Measurements from ENCODE around the gene TMEM74B.

DNA sequence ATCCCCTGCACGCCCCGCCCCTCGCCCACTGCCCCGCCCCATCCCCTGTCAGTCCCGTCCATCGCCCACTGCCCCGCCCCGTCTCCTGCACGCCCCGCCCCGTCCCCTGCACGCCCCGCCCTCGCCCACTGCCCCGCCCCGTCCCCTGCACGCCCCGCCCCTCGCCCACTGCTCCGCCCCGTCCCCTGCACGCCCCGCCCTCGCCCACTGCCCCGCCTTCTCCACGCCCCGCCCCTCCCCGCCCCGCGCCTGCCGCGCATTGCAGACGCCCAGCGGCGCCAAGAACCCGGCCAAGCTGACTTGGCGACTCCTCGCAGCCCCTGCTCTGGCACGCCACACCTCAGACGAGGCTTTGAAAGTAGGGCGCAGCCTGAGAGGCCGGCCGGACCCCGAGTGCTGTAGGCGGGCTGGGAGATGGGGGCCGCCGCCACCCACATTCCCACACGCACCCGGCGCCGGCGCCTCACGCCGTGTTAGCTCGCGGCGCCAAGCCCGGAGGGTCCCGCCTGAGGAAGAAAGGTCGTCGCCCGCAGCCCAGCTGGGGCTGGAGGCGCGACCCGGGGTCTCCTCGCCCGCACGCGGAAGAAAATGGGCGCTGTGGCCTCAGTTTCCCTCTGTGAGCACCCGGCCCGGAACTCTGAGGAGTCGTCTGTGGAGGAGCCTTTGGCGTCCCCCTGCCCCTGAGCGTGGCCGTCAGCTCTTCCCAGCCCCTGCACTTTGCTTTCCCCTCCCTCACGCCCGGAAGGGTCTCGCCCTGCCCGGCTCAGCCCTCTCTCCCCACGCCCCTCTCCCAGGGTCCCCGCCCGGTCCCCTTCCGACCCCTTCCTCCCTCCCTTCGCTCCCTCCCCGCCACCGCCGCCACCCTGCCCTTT, 41.2 kb upstream of the TMEM74B start, which contains the start of gene RAD21L1:
- TF ChIP-seq SIN3A (IDR thresholded peaks at IDR 0.05; ENCODE audit: borderline replicate concordance, insufficient read depth, low read depth, low read length) (0 out of 2 replicates have a peak, but pooled peaks have one; percentile 63), POLR2AphosphoS5 (IDR thresholded peaks at IDR 0.05; ENCODE audit: low read depth, low read length) (no peak)
- TF ChIP-seq, protein P1, sequence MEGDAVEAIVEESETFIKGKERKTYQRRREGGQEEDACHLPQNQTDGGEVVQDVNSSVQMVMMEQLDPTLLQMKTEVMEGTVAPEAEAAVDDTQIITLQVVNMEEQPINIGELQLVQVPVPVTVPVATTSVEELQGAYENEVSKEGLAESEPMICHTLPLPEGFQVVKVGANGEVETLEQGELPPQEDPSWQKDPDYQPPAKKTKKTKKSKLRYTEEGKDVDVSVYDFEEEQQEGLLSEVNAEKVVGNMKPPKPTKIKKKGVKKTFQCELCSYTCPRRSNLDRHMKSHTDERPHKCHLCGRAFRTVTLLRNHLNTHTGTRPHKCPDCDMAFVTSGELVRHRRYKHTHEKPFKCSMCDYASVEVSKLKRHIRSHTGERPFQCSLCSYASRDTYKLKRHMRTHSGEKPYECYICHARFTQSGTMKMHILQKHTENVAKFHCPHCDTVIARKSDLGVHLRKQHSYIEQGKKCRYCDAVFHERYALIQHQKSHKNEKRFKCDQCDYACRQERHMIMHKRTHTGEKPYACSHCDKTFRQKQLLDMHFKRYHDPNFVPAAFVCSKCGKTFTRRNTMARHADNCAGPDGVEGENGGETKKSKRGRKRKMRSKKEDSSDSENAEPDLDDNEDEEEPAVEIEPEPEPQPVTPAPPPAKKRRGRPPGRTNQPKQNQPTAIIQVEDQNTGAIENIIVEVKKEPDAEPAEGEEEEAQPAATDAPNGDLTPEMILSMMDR (IDR thresholded peaks at IDR 0.05) = no peak
- TF ChIP-seq, protein P2, sequence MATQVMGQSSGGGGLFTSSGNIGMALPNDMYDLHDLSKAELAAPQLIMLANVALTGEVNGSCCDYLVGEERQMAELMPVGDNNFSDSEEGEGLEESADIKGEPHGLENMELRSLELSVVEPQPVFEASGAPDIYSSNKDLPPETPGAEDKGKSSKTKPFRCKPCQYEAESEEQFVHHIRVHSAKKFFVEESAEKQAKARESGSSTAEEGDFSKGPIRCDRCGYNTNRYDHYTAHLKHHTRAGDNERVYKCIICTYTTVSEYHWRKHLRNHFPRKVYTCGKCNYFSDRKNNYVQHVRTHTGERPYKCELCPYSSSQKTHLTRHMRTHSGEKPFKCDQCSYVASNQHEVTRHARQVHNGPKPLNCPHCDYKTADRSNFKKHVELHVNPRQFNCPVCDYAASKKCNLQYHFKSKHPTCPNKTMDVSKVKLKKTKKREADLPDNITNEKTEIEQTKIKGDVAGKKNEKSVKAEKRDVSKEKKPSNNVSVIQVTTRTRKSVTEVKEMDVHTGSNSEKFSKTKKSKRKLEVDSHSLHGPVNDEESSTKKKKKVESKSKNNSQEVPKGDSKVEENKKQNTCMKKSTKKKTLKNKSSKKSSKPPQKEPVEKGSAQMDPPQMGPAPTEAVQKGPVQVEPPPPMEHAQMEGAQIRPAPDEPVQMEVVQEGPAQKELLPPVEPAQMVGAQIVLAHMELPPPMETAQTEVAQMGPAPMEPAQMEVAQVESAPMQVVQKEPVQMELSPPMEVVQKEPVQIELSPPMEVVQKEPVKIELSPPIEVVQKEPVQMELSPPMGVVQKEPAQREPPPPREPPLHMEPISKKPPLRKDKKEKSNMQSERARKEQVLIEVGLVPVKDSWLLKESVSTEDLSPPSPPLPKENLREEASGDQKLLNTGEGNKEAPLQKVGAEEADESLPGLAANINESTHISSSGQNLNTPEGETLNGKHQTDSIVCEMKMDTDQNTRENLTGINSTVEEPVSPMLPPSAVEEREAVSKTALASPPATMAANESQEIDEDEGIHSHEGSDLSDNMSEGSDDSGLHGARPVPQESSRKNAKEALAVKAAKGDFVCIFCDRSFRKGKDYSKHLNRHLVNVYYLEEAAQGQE (IDR thresholded peaks at IDR 0.05; ENCODE audit: insufficient read depth in 1 of 2, low read depth in 2 of 2, low read length in 1 of 2) = no peak
